K562 (cell line): ENCODE measurements around the gene PLCB1. TPM values are rescaled to one million over a fixed set of nuclear protein-coding genes. Genes with fewer than 3 reads are reported as not detected.

Experiments used
- ATAC-seq: fragments of 200-7000 bp; cut with Tn5 transposase; 3 replicates; pipeline ENCODE4 v1.9.1; 2020; ENCODE audit warnings: moderate library complexity
- BruUV-seq: library from RNA; stranded (reverse); fragments of 400-500 nt; replicated peaks from 2 replicates; lab custom pipeline; 2021; lab: Mats Ljungman, UMichigan
- CTCF ChIA-PET: fragments of 300-600 bp; formaldehyde crosslinking; extraction: SDS; loops from one replicate; lab custom pipeline; 2021; ENCODE audit warnings: low intra/inter-chr PET ratio; lab: Yijun Ruan, JAX
- POLR2A ChIA-PET: fragments of 300-600, 350-650 bp; sonication (Branson Sonifier 250); formaldehyde crosslinking; extraction: SDS; loops from one replicate; lab custom pipeline; 2021; ENCODE audit warnings: antibody characterized with exemption, inconsistent platforms; lab: Yijun Ruan, JAX
- DNase-seq, 4 experiments: peaks; one replicate each; pipeline versions ENCODE4 v3.0.0 to v3.0.0-alpha.2; 2011 to 2018; ENCODE audit warnings: low spot score in 3 of 4, mixed read lengths in 3 of 4; ENCODE audit errors: extremely low read depth in 1 of 4
- FAIRE-seq: peaks from 2 replicates; lab custom pipeline; 2011; peaks lifted over from hg19 to GRCh38; lab: Jason Lieb, UNC
- H2AFZ ChIP-seq: 2 replicates; pipeline ENCODE4 v1.6.0; 2011; ENCODE audit warnings: low read depth, low read length, control low read depth, inconsistent platforms
- H3K27ac ChIP-seq: fragments of 200-600 bp; 3 replicates; pipeline ENCODE4 v1.8.0; 2011; ENCODE audit warnings: low read depth, mild to moderate bottlenecking, control low read depth, inconsistent platforms, low read length, moderate library complexity, mixed read lengths; ENCODE audit errors: extremely low read depth
- H3K27me3 ChIP-seq, 2 experiments: fragments of 300-600 bp in 1 of 2; 2 replicates in 1 of 2; 3 replicates in 1 of 2; pipeline versions ENCODE4 v1.6.0 to v1.8.0; 2011; ENCODE audit warnings: inconsistent platforms in 2 of 2, low read length in 2 of 2, mild to moderate bottlenecking in 1 of 2, mixed read lengths in 1 of 2, moderate library complexity in 1 of 2; ENCODE audit not compliant: control insufficient read depth in 2 of 2, insufficient read depth in 2 of 2
- H3K36me3 ChIP-seq: fragments of 300-600 bp; 3 replicates; pipeline ENCODE4 v1.8.0; 2011; ENCODE audit warnings: mild to moderate bottlenecking, low read length, inconsistent platforms; ENCODE audit not compliant: control insufficient read depth, insufficient read depth
- H3K4me1 ChIP-seq, 2 experiments: fragments of 200-600 bp in 1 of 2; replicated peaks in 1 of 2; 2 replicates in 1 of 2; 3 replicates in 1 of 2; pipeline versions ENCODE4 v1.5.1 to v1.8.0; 2011; ENCODE audit warnings: inconsistent platforms in 2 of 2, low read length in 2 of 2, mild to moderate bottlenecking in 1 of 2, mixed read lengths in 1 of 2, moderate library complexity in 1 of 2; ENCODE audit not compliant: control insufficient read depth in 2 of 2, insufficient read depth in 2 of 2
- H3K4me2 ChIP-seq: 2 replicates; pipeline ENCODE4 v1.6.1; 2011; ENCODE audit warnings: low read length, control low read depth, inconsistent platforms, mixed read lengths; ENCODE audit not compliant: insufficient read depth
- H3K4me3 ChIP-seq: fragments of 200-600 bp; sonication (generic), shearing (Covaris generic); 2 replicates; pipeline ENCODE4 v1.5.1; 2016; ENCODE audit warnings: control low read depth, inconsistent platforms
- H3K79me2 ChIP-seq: fragments of 200-600 bp; 3 replicates; pipeline ENCODE4 v1.8.0; 2011; ENCODE audit warnings: low read length, inconsistent platforms; ENCODE audit not compliant: control insufficient read depth, insufficient read depth
- H3K9ac ChIP-seq, 2 experiments: 2 replicates each; pipeline versions ENCODE4 v1.6.0 to v1.6.1; 2011; ENCODE audit warnings: low read depth in 2 of 2, low read length in 2 of 2, control low read depth in 1 of 2, inconsistent platforms in 1 of 2, mild to moderate bottlenecking in 1 of 2, mixed read lengths in 1 of 2; ENCODE audit not compliant: insufficient read depth in 1 of 2
- H3K9me1 ChIP-seq: one replicate; pipeline ENCODE4 v1.6.0; 2011; ENCODE audit warnings: inconsistent platforms, mild to moderate bottlenecking, low read length, moderate library complexity; ENCODE audit not compliant: control insufficient read depth, insufficient read depth
- H3K9me3 ChIP-seq: replicated peaks from 2 replicates; pipeline ENCODE4 v1.5.1; 2011; ENCODE audit warnings: low read depth, low read length, inconsistent platforms; ENCODE audit not compliant: control insufficient read depth, insufficient read depth
- H4K20me1 ChIP-seq: replicated peaks from 2 replicates; pipeline ENCODE4 v1.6.1; 2011; ENCODE audit warnings: low read length, inconsistent platforms, mixed read lengths; ENCODE audit not compliant: control insufficient read depth, insufficient read depth
- ARID4B ChIP-seq: sonication (generic); formaldehyde crosslinking; IDR thresholded peaks from 2 replicates; pipeline ENCODE4 v1.8.0; 2022; ENCODE audit warnings: mild to moderate bottlenecking, missing genetic modification reagents
- BCLAF1 ChIP-seq, 2 experiments: fragments of 450-650 bp in 1 of 2; IDR thresholded peaks; 2 replicates each; pipeline ENCODE4 v1.6.1; 2011 to 2017; ENCODE audit warnings: low read depth in 2 of 2, antibody characterized with exemption in 1 of 2, borderline replicate concordance in 1 of 2, low read length in 1 of 2, mild to moderate bottlenecking in 1 of 2, mixed read lengths in 1 of 2; ENCODE audit not compliant: control insufficient read depth in 1 of 2
- ETV5 ChIP-seq: sonication (generic); formaldehyde crosslinking; IDR thresholded peaks from 2 replicates; pipeline ENCODE4 v1.4.0; 2020; ENCODE audit warnings: low read depth, mild to moderate bottlenecking, missing genetic modification reagents
- ETV6 ChIP-seq, 3 experiments: fragments of 150-350 bp in 1 of 3; sonication (generic) in 1 of 3; formaldehyde crosslinking in 1 of 3; IDR thresholded peaks; 2 replicates each; pipeline versions ENCODE4 v1.6.1 to v1.8.0; 2014 to 2022; ENCODE audit warnings: borderline replicate concordance in 2 of 3, low read depth in 2 of 3, antibody characterized with exemption in 1 of 3, low read length in 1 of 3, mild to moderate bottlenecking in 1 of 3, missing genetic modification reagents in 1 of 3
- KDM4B ChIP-seq, 2 experiments: fragments of 450-650 bp in 1 of 2; sonication (generic) in 1 of 2; IDR thresholded peaks; 2 replicates each; pipeline ENCODE4 v1.6.1; 2016 to 2017; ENCODE audit warnings: borderline replicate concordance in 2 of 2, antibody characterized with exemption in 1 of 2, low read depth in 1 of 2, mild to moderate bottlenecking in 1 of 2
- KLF16 ChIP-seq: IDR thresholded peaks from 2 replicates; pipeline ENCODE4 v1.6.1; 2016; ENCODE audit warnings: antibody characterized with exemption
- NR2F6 ChIP-seq: fragments of 450-650 bp; formaldehyde crosslinking; IDR thresholded peaks from 2 replicates; pipeline ENCODE4 v1.4.0; 2020; ENCODE audit warnings: mild to moderate bottlenecking
- STAT5B ChIP-seq: fragments of 250-450 bp; sonication (Bioruptor Pico); IDR thresholded peaks from 2 replicates; pipeline ENCODE4 v1.8.0; 2021; ENCODE audit warnings: mild to moderate bottlenecking, inconsistent platforms
- THRA ChIP-seq: fragments of 450-650 bp; IDR thresholded peaks from 2 replicates; pipeline ENCODE4 v1.6.1; 2017; ENCODE audit warnings: mild to moderate bottlenecking, moderate library complexity
- ZFP1 ChIP-seq: fragments of 450-650 bp; formaldehyde crosslinking; IDR thresholded peaks from 2 replicates; pipeline ENCODE4 v1.4.0; 2020; ENCODE audit warnings: mild to moderate bottlenecking, mixed read lengths
- ZNF445 ChIP-seq: fragments of 250-450 bp; sonication (Bioruptor Pico); IDR thresholded peaks from 2 replicates; pipeline ENCODE4 v1.4.0; 2020; ENCODE audit warnings: low read depth, mild to moderate bottlenecking, moderate library complexity
- WGBS: fragments of 100-300 bp; shearing (Covaris generic); methylation state at CpG from one replicate; pipeline ENCODE4 v1.1.6; 2016; ENCODE audit warnings: low coverage, mixed read lengths; ENCODE audit not compliant: insufficient coverage; ENCODE audit errors: missing lambda C conversion rate; 5-methylcytosine and 5-hydroxymethylcytosine counted together
- in situ Hi-C: fragments of 300-500 bp; cut with MboI; formaldehyde crosslinking; loops from 4 replicates; pipeline ENCODE4 v1.15.0; 2018; ENCODE audit warnings: inconsistent platforms, mixed read lengths
- intact Hi-C: fragments of 100-400 bp; cut with micrococcal nuclease; formaldehyde crosslinking; loops from 2 replicates; pipeline ENCODE4 v1.14.2; 2022
- polyA plus RNA-seq, 8 experiments: library from polyadenylated mRNA; depleted of rRNA in 4 of 8; stranded (reverse) in 5 of 8; unstranded in 3 of 8; fragments of >200 nt; fragmentation: Nextera tagmentation in 2 of 8; fragmentation: Illumina TruSeq in 1 of 8; extraction: Ambion mirVana in 2 of 8; extraction: Trizol in 1 of 8; gene quantifications; 2 replicates each; pipeline versions ENCODE4 v1.2.1 to v1.2.3, GENCODE V29; 2011 to 2014; ENCODE audit warnings: inconsistent platforms in 1 of 8, missing spikeins in 1 of 8
- total RNA-seq, 7 experiments: library from RNA; depleted of rRNA in 6 of 7; stranded (reverse); fragments of >200 nt in 6 of 7; fragmentation: Illumina TruSeq in 2 of 7; extraction: Trizol in 2 of 7; gene quantifications; 2 replicates each; pipeline versions ENCODE4 v1.2.1 to v1.2.3, GENCODE V29; 2011 to 2021; ENCODE audit warnings: low replicate concordance in 1 of 7

Gene PLCB1
- total and polyA plus RNA-seq, 9 of the 15 experiments (the other 6 are each of a cell fraction or from before 2014, with no cell fraction given) = 0.34 to 3.1 (median 1.3) TPM

GRCh38 chr20:8842525-8842924 is 710.5 kb downstream of the PLCB1 start:
- H3K9me3 ChIP-seq = no peaks in the 10 kb centered on the region
- in situ Hi-C loops = no loop called here
- BruUV-seq = no TSS peak
- no peaks in the 10 kb centered on the region for H3K79me2 ChIP-seq
- no peak overlapping the region for H3K27ac ChIP-seq
- intact Hi-C loops = no loop called here
- DNase-seq (no peak), ATAC-seq (no peak), FAIRE-seq (no peak)
- no peaks in the 10 kb centered on the region for H3K4me1 ChIP-seq
- H3K4me3 ChIP-seq = no peak overlapping the region
- no peaks in the 10 kb centered on the region for H3K9me1 ChIP-seq
- ChIA-PET CTCF (no interaction called here), POLR2A (no interaction called here)
- no peak overlapping the region for H3K9ac ChIP-seq
- H3K4me2 ChIP-seq = no peak overlapping the region
- no peak overlapping the region for H2AFZ ChIP-seq
- 7% methylated on average over 9 of the region's 13 CpGs for WGBS
- no peaks in the 10 kb centered on the region for H4K20me1 ChIP-seq
- no peaks in the 10 kb centered on the region for H3K36me3 ChIP-seq
- H3K27me3 ChIP-seq = no peaks in the 10 kb centered on the region
- TF ChIP-seq KLF16 (no peak), NR2F6 (CRISPR knock-in tag) (no peak), KDM4B (IDR thresholded peaks at IDR 0.05; ENCODE audit: borderline replicate concordance in 2 of 2, low read depth in 1 of 2) (no peak), ZFP1 (CRISPR knock-in tag) (no peak), THRA (no peak), ETV5 (CRISPR knock-in tag) (no peak), ARID4B (CRISPR knock-in tag) (no peak), ZNF445 (CRISPR knock-in tag) (no peak), STAT5B (no peak), ETV6 (IDR thresholded peaks at IDR 0.05; ENCODE audit: borderline replicate concordance in 1 of 2, low read depth in 2 of 2, low read length in 1 of 2) (no peak), ETV6 (CRISPR knock-in tag; IDR thresholded peaks at IDR 0.05; ENCODE audit: borderline replicate concordance) (no peak), BCLAF1 (IDR thresholded peaks at IDR 0.05; ENCODE audit: borderline replicate concordance in 1 of 2, control insufficient read depth in 1 of 2, low read depth in 2 of 2, low read length in 1 of 2) (no peak)
